ENCODE results near the gene RDH14. TPM values are rescaled to one million over a fixed set of nuclear protein-coding genes. Genes with fewer than 3 reads are reported as not detected.

The RDH14 gene
- total and polyA plus RNA-seq, 2 experiments from 2014 or later, result 38.1 to 40.6 TPM

DNA sequence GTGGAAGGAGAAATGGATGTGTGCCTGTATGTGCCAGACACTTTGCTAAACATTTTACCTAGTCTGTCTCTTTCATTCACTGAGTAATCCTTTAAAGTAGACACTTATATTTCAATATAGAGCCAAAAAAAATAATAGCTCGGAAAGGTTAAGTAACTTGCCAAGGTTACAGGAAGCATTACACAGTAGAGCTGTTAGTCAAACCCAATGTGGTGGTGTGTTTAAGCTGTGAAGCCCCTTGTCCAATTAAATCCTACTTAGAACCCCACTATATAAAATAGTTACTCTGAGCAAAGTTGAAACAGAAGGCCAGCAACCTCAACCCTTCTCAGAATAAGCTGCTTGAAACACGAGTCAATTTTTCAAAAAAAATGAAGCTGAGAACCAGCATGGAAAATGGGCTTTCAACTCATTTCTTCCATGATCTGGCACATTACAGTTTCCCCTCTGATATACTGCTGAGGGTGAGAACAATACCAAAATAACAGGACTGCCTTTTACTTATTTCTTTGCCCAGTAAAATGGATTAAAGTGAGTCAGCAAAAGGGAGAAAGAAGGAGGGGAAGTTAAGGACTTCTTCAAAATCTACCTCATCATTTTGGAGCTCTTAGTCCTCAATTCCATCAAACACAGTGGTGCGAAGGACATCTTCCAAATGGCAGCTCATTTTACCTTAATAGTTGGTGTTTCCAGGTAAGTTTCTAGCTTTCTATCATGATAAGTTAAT lies 7.9 kb downstream of the RDH14 start:
- peaks cover 10% of the 10 kb centered on the region; the same call in 2 of the 3 replicates for H3K4me1 Mint-ChIP-seq
- 0 out of 2 replicates have a peak overlapping the region, but pooled peaks have one; percentile 39 for H3K27ac Mint-ChIP-seq
- no peaks in the 10 kb centered on the region for H3K9me3 Mint-ChIP-seq
- Histone ChIP-seq H3K36me3 (ENCODE audit: insufficient read depth) (no peaks in the 10 kb centered on the region; the same call in 1 of the 2 replicates), H3K4me2 (no peak overlapping the region), H3K27me3 (ENCODE audit: insufficient read depth) (no peaks in the 10 kb centered on the region), H3K4me1 (ENCODE audit: insufficient read depth) (0 out of 2 replicates have a peak, but pooled peaks cover 2% of the 10 kb centered on the region), H3K79me2 (replicated peaks; ENCODE audit: insufficient read depth) (peaks cover 29% of the 10 kb centered on the region), H3K4me3 (no peak overlapping the region), H4K20me1 (replicated peaks; ENCODE audit: insufficient read depth) (0 out of 2 replicates have a peak, but pooled peaks cover 8% of the 10 kb centered on the region), H3F3A (replicated peaks; ENCODE audit: low read depth) (no peaks in the 10 kb centered on the region), H3K9me2 (ENCODE audit: insufficient read depth) (no peaks in the 10 kb centered on the region), H2AFZ (no peak overlapping the region), H3K27ac (ENCODE audit: low read depth) (no peak overlapping the region; the same call in 1 of the 2 replicates)
- DNase-seq (ENCODE audit: low spot score) (no peak), ATAC-seq (no peak)
- peaks cover 12% of the 10 kb centered on the region; the same call in 2 of the 3 replicates for H3K36me3 Mint-ChIP-seq (ENCODE audit: low read depth)
- TF ChIP-seq, protein P1, sequence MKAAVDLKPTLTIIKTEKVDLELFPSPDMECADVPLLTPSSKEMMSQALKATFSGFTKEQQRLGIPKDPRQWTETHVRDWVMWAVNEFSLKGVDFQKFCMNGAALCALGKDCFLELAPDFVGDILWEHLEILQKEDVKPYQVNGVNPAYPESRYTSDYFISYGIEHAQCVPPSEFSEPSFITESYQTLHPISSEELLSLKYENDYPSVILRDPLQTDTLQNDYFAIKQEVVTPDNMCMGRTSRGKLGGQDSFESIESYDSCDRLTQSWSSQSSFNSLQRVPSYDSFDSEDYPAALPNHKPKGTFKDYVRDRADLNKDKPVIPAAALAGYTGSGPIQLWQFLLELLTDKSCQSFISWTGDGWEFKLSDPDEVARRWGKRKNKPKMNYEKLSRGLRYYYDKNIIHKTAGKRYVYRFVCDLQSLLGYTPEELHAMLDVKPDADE (IDR thresholded peaks at IDR 0.05), result no peak
- TF ChIP-seq, protein P2, sequence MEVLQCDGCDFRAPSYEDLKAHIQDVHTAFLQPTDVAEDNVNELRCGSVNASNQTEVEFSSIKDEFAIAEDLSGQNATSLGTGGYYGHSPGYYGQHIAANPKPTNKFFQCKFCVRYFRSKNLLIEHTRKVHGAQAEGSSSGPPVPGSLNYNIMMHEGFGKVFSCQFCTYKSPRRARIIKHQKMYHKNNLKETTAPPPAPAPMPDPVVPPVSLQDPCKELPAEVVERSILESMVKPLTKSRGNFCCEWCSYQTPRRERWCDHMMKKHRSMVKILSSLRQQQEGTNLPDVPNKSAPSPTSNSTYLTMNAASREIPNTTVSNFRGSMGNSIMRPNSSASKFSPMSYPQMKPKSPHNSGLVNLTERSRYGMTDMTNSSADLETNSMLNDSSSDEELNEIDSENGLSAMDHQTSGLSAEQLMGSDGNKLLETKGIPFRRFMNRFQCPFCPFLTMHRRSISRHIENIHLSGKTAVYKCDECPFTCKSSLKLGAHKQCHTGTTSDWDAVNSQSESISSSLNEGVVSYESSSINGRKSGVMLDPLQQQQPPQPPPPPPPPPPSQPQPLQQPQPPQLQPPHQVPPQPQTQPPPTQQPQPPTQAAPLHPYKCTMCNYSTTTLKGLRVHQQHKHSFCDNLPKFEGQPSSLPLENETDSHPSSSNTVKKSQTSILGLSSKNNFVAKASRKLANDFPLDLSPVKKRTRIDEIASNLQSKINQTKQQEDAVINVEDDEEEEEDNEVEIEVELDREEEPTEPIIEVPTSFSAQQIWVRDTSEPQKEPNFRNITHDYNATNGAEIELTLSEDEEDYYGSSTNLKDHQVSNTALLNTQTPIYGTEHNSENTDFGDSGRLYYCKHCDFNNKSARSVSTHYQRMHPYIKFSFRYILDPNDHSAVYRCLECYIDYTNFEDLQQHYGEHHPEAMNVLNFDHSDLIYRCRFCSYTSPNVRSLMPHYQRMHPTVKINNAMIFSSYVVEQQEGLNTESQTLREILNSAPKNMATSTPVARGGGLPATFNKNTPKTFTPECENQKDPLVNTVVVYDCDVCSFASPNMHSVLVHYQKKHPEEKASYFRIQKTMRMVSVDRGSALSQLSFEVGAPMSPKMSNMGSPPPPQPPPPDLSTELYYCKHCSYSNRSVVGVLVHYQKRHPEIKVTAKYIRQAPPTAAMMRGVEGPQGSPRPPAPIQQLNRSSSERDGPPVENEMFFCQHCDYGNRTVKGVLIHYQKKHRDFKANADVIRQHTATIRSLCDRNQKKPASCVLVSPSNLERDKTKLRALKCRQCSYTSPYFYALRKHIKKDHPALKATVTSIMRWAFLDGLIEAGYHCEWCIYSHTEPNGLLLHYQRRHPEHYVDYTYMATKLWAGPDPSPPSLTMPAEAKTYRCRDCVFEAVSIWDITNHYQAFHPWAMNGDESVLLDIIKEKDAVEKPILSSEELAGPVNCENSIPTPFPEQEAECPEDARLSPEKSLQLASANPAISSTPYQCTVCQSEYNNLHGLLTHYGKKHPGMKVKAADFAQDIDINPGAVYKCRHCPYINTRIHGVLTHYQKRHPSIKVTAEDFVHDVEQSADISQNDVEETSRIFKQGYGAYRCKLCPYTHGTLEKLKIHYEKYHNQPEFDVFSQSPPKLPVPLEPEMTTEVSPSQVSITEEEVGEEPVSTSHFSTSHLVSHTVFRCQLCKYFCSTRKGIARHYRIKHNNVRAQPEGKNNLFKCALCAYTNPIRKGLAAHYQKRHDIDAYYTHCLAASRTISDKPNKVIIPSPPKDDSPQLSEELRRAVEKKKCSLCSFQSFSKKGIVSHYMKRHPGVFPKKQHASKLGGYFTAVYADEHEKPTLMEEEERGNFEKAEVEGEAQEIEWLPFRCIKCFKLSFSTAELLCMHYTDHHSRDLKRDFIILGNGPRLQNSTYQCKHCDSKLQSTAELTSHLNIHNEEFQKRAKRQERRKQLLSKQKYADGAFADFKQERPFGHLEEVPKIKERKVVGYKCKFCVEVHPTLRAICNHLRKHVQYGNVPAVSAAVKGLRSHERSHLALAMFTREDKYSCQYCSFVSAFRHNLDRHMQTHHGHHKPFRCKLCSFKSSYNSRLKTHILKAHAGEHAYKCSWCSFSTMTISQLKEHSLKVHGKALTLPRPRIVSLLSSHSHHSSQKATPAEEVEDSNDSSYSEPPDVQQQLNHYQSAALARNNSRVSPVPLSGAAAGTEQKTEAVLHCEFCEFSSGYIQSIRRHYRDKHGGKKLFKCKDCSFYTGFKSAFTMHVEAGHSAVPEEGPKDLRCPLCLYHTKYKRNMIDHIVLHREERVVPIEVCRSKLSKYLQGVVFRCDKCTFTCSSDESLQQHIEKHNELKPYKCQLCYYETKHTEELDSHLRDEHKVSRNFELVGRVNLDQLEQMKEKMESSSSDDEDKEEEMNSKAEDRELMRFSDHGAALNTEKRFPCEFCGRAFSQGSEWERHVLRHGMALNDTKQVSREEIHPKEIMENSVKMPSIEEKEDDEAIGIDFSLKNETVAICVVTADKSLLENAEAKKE (CRISPR knock-in tag; IDR thresholded peaks at IDR 0.05), result no peak
- TF ChIP-seq, protein P3, sequence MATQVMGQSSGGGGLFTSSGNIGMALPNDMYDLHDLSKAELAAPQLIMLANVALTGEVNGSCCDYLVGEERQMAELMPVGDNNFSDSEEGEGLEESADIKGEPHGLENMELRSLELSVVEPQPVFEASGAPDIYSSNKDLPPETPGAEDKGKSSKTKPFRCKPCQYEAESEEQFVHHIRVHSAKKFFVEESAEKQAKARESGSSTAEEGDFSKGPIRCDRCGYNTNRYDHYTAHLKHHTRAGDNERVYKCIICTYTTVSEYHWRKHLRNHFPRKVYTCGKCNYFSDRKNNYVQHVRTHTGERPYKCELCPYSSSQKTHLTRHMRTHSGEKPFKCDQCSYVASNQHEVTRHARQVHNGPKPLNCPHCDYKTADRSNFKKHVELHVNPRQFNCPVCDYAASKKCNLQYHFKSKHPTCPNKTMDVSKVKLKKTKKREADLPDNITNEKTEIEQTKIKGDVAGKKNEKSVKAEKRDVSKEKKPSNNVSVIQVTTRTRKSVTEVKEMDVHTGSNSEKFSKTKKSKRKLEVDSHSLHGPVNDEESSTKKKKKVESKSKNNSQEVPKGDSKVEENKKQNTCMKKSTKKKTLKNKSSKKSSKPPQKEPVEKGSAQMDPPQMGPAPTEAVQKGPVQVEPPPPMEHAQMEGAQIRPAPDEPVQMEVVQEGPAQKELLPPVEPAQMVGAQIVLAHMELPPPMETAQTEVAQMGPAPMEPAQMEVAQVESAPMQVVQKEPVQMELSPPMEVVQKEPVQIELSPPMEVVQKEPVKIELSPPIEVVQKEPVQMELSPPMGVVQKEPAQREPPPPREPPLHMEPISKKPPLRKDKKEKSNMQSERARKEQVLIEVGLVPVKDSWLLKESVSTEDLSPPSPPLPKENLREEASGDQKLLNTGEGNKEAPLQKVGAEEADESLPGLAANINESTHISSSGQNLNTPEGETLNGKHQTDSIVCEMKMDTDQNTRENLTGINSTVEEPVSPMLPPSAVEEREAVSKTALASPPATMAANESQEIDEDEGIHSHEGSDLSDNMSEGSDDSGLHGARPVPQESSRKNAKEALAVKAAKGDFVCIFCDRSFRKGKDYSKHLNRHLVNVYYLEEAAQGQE (IDR thresholded peaks at IDR 0.05; ENCODE audit: unreplicated experiment), result no peak
- no peak for TF ChIP-seq CREB1 (CRISPR knock-in tag; IDR thresholded peaks at IDR 0.05; ENCODE audit: low read depth)
- TF ChIP-seq NANOG (IDR thresholded peaks at IDR 0.05; ENCODE audit: borderline replicate concordance), result no peak
- no peak for TF ChIP-seq EZH2phosphoT487 (IDR thresholded peaks at IDR 0.05; ENCODE audit: unreplicated experiment)
- TF ChIP-seq STAT1 (IDR thresholded peaks at IDR 0.05; ENCODE audit: unreplicated experiment), result no peak
- no peak for TF ChIP-seq ZNF114 (CRISPR knock-in tag; IDR thresholded peaks at IDR 0.05)
- TF ChIP-seq ZNF331 (CRISPR knock-in tag; IDR thresholded peaks at IDR 0.05; ENCODE audit: low read depth), result no peak
- TF ChIP-seq JUNB (IDR thresholded peaks at IDR 0.05; ENCODE audit: unreplicated experiment), result no peak
- no peak for TF ChIP-seq POLR2AphosphoS5 (IDR thresholded peaks at IDR 0.05; ENCODE audit: low read depth)
- TF ChIP-seq, protein P4, sequence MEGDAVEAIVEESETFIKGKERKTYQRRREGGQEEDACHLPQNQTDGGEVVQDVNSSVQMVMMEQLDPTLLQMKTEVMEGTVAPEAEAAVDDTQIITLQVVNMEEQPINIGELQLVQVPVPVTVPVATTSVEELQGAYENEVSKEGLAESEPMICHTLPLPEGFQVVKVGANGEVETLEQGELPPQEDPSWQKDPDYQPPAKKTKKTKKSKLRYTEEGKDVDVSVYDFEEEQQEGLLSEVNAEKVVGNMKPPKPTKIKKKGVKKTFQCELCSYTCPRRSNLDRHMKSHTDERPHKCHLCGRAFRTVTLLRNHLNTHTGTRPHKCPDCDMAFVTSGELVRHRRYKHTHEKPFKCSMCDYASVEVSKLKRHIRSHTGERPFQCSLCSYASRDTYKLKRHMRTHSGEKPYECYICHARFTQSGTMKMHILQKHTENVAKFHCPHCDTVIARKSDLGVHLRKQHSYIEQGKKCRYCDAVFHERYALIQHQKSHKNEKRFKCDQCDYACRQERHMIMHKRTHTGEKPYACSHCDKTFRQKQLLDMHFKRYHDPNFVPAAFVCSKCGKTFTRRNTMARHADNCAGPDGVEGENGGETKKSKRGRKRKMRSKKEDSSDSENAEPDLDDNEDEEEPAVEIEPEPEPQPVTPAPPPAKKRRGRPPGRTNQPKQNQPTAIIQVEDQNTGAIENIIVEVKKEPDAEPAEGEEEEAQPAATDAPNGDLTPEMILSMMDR (conservative IDR thresholded peaks at IDR 0.05; ENCODE audit: low read depth in 2 of 2), result no peak
- no peak for TF ChIP-seq EZH2 (IDR thresholded peaks at IDR 0.05; ENCODE audit: low read depth, unreplicated experiment)
- no peak overlapping the region for H3K4me3 Mint-ChIP-seq
- no peaks in the 10 kb centered on the region for H3K27me3 Mint-ChIP-seq (ENCODE audit: insufficient read depth, low read depth, poor library complexity)
